ENCODE measurements around the gene FAM168A. TPM values are rescaled to one million over a fixed set of nuclear protein-coding genes. Genes with fewer than 3 reads are reported as not detected.

FAM168A gene
- total and polyA plus RNA-seq, 9 of the 15 experiments (the other 6 are each of a cell fraction or from before 2014, with no cell fraction given): 0.44 to 7.2 (median 2.9) TPM

GRCh38 chr11:73380331-73380730 lies 217.6 kb downstream of the FAM168A start:
- 72% methylated on average over 7 of the region's 7 CpGs for WGBS (ENCODE audit: insufficient coverage, low coverage, missing lambda C conversion rate)
- ATAC-seq: no peak
- in situ Hi-C loops (cut with MboI) (no loop called here), intact Hi-C loops (cut with micrococcal nuclease) (no loop called here)
- peaks cover 55% of the 10 kb centered on the region for H4K20me1 ChIP-seq (replicated peaks; ENCODE audit: control insufficient read depth, insufficient read depth, low read length)
- BruUV-seq (replicated peaks): no TSS peak
- H2AFZ ChIP-seq (ENCODE audit: low read depth, low read length): no peak overlapping the region
- no peak for DNase-seq (ENCODE audit: extremely low read depth in 1 of 4, low spot score in 3 of 4)
- H3K4me3 ChIP-seq: no peak overlapping the region
- CTCF ChIA-PET (ENCODE audit: low intra/inter-chr PET ratio): no interaction called here
- FAIRE-seq: no peak
- H3K9me3 ChIP-seq (replicated peaks; ENCODE audit: control insufficient read depth, insufficient read depth, low read depth, low read length): no peaks in the 10 kb centered on the region
- peak overlapping the region in 1 of 2 experiments; percentile 75; a peak in 2 of 4 replicates for H3K9ac ChIP-seq (ENCODE audit: insufficient read depth in 1 of 2, low read depth in 2 of 2, low read length in 2 of 2)
- no peak overlapping the region for H3K4me2 ChIP-seq (ENCODE audit: insufficient read depth, low read length)
- peaks cover 89% of the 10 kb centered on the region for H3K79me2 ChIP-seq (ENCODE audit: control insufficient read depth, insufficient read depth, low read length)
- H3K36me3 ChIP-seq (ENCODE audit: control insufficient read depth, insufficient read depth, low read length): peaks cover 17% of the 10 kb centered on the region; the same call in 2 of the 3 replicates
- peaks cover 24% of the 10 kb centered on the region for H3K9me1 ChIP-seq (ENCODE audit: control insufficient read depth, insufficient read depth, low read length)
- peaks cover 51 to 95% of the 10 kb centered on the region in 2 experiments for H3K4me1 ChIP-seq (replicated peaks in 1 of 2; ENCODE audit: control insufficient read depth in 2 of 2, insufficient read depth in 2 of 2, low read length in 2 of 2)
- POLR2A ChIA-PET: interaction anchor here (1.2 to 1.6 kb wide), 2 partner anchors 13 to 15 kb away, joined by 4 to 6 read pairs; no protein-coding TSS in a partner anchor
- TF ChIP-seq, protein P1, sequence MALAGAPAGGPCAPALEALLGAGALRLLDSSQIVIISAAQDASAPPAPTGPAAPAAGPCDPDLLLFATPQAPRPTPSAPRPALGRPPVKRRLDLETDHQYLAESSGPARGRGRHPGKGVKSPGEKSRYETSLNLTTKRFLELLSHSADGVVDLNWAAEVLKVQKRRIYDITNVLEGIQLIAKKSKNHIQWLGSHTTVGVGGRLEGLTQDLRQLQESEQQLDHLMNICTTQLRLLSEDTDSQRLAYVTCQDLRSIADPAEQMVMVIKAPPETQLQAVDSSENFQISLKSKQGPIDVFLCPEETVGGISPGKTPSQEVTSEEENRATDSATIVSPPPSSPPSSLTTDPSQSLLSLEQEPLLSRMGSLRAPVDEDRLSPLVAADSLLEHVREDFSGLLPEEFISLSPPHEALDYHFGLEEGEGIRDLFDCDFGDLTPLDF (CRISPR knock-in tag; IDR thresholded peaks at IDR 0.05): no peak
- TF ChIP-seq RBFOX2 (IDR thresholded peaks at IDR 0.05; ENCODE audit: low read depth, low read length): 0 out of 2 replicates have a peak, but pooled peaks have one; percentile 20
- no peak overlapping the region for H3K27ac ChIP-seq (ENCODE audit: extremely low read depth, low read depth, low read length)
- no peaks in the 10 kb centered on the region for H3K27me3 ChIP-seq (ENCODE audit: control insufficient read depth in 2 of 2, insufficient read depth in 2 of 2, low read length in 2 of 2)
